Measurements from ENCODE around the gene TPCN1. TPM values are rescaled to one million over a fixed set of nuclear protein-coding genes. Genes with fewer than 3 reads are reported as not detected.

The TPCN1 gene
- total and polyA plus RNA-seq, 2 of the 13 experiments (the other 11 are each of a cell fraction or from before 2014, with no cell fraction given) = 8.0 to 26.8 TPM

- TF ChIP-seq RXRB (CRISPR knock-in tag; IDR thresholded peaks at IDR 0.05; ENCODE audit: borderline replicate concordance) (peak; percentile 29; the same call in 1 of the 2 replicates), RFX3 (CRISPR knock-in tag; IDR thresholded peaks at IDR 0.05) (no peak), RFXANK (CRISPR knock-in tag; IDR thresholded peaks at IDR 0.05) (no peak), GATA4 (IDR thresholded peaks at IDR 0.05; ENCODE audit: borderline replicate concordance, low read depth) (no peak), ZSCAN30 (CRISPR knock-in tag; IDR thresholded peaks at IDR 0.05) (no peak), ZBTB42 (CRISPR knock-in tag; IDR thresholded peaks at IDR 0.05) (no peak), ZFP36 (IDR thresholded peaks at IDR 0.05; ENCODE audit: borderline replicate concordance, low read depth, low read length, partially characterized antibody) (no peak), ZSCAN9 (CRISPR knock-in tag; IDR thresholded peaks at IDR 0.05; ENCODE audit: borderline replicate concordance) (0 out of 2 replicates have a peak, but pooled peaks have one; percentile 47), ZNF143 (CRISPR knock-in tag; IDR thresholded peaks at IDR 0.05) (no peak), ZNF83 (CRISPR knock-in tag; IDR thresholded peaks at IDR 0.05; ENCODE audit: borderline replicate concordance) (no peak), ZC3H13 (CRISPR knock-in tag; IDR thresholded peaks at IDR 0.05) (no peak), CEBPG (CRISPR knock-in tag; IDR thresholded peaks at IDR 0.05) (peak; percentile 97), KDM2A (CRISPR knock-in tag; IDR thresholded peaks at IDR 0.05; ENCODE audit: borderline replicate concordance, low read depth) (0 out of 2 replicates have a peak, but pooled peaks have one; percentile 41), KDM4B (CRISPR knock-in tag; IDR thresholded peaks at IDR 0.05) (no peak), ZNF639 (CRISPR knock-in tag; conservative IDR thresholded peaks at IDR 0.05) (no peak), SP1 (IDR thresholded peaks at IDR 0.05) (no peak), SP1 (CRISPR knock-in tag; IDR thresholded peaks at IDR 0.05) (no peak), ATF7-NPFF (CRISPR knock-in tag; IDR thresholded peaks at IDR 0.05; ENCODE audit: low read depth) (no peak), XRCC5 (optimal IDR thresholded peaks at IDR 0.05; ENCODE audit: low read length) (no peak), ESRRA (CRISPR knock-in tag; IDR thresholded peaks at IDR 0.05; ENCODE audit: low read depth) (no peak)
- TF ChIP-seq, protein P1, sequence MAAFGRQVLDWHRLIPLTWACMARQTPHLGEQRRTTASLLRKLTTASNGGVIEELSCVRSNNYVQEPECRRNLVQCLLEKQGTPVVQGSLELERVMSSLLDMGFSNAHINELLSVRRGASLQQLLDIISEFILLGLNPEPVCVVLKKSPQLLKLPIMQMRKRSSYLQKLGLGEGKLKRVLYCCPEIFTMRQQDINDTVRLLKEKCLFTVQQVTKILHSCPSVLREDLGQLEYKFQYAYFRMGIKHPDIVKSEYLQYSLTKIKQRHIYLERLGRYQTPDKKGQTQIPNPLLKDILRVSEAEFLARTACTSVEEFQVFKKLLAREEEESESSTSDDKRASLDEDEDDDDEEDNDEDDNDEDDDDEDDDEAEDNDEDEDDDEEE (CRISPR knock-in tag; IDR thresholded peaks at IDR 0.05) = 0 out of 2 replicates have a peak, but pooled peaks have one; percentile 30
- TF ChIP-seq, protein P2, sequence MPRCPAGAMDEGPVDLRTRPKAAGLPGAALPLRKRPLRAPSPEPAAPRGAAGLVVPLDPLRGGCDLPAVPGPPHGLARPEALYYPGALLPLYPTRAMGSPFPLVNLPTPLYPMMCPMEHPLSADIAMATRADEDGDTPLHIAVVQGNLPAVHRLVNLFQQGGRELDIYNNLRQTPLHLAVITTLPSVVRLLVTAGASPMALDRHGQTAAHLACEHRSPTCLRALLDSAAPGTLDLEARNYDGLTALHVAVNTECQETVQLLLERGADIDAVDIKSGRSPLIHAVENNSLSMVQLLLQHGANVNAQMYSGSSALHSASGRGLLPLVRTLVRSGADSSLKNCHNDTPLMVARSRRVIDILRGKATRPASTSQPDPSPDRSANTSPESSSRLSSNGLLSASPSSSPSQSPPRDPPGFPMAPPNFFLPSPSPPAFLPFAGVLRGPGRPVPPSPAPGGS (CRISPR knock-in tag; IDR thresholded peaks at IDR 0.05) = no peak
- TF ChIP-seq, protein P3, sequence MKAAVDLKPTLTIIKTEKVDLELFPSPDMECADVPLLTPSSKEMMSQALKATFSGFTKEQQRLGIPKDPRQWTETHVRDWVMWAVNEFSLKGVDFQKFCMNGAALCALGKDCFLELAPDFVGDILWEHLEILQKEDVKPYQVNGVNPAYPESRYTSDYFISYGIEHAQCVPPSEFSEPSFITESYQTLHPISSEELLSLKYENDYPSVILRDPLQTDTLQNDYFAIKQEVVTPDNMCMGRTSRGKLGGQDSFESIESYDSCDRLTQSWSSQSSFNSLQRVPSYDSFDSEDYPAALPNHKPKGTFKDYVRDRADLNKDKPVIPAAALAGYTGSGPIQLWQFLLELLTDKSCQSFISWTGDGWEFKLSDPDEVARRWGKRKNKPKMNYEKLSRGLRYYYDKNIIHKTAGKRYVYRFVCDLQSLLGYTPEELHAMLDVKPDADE (CRISPR knock-in tag; IDR thresholded peaks at IDR 0.05) = no peak
Measured at GRCh38 chr12:113271853-113272561, 50.7 kb downstream of the TPCN1 start (continued).
